Left renal cortex interstitium (tissue), 4 donors: ENCODE measurements around the gene HDGF. TPM values are rescaled to one million over a fixed set of nuclear protein-coding genes. Genes with fewer than 3 reads are reported as not detected.
"Not testable (repeated sequence)": the region's sequence is repeated elsewhere in the genome, so short reads cannot be mapped to it uniquely, and the experiment has no call there.

Experiments used
- DNase-seq, 4 donors: peaks; one replicate each; pipeline ENCODE4 v3.0.0-alpha.2; 2013; ENCODE audit warnings: low read depth in 4 of 4, low spot score in 2 of 4, missing footprints in 1 of 4
- polyA plus RNA-seq, 4 donors: library from polyadenylated mRNA; unstranded; fragments of 120-200 nt; gene quantifications; one replicate each; pipeline ENCODE4 v1.2.1, GENCODE V29; 2013; ENCODE audit not compliant: insufficient read length in 4 of 4

Gene HDGF
- polyA plus RNA-seq, 4 donors, result 248 to 305 (median 272) TPM

GRCh38 chr1:156767879-156768604 is 16.6 kb upstream of the HDGF start:
- DNase-seq, result no peak

- peak; percentile 98 to 99 (median 98) for DNase-seq
These were observed 15.8 kb upstream of the HDGF start, which contains the start of gene PRCC for GRCh38 chr1:156767101-156767878. Gene PRCC (plus strand): TSS chr1:156767535. CDS start chr1:156767772, 237 bp downstream.

- no peak for DNase-seq
These were observed 15.0 kb upstream of the HDGF start for GRCh38 chr1:156766298-156767100.

- DNase-seq, result no peak
These were observed 14.2 kb upstream of the HDGF start for GRCh38 chr1:156765666-156766065.

- DNase-seq, result not testable (repeated sequence)
These were observed 13.7 kb upstream of the HDGF start for GRCh38 chr1:156765136-156765535.

GRCh38 chr1:156760796-156761104 is 9.3 kb upstream of the HDGF start:
- DNase-seq, result no peak

DNA sequence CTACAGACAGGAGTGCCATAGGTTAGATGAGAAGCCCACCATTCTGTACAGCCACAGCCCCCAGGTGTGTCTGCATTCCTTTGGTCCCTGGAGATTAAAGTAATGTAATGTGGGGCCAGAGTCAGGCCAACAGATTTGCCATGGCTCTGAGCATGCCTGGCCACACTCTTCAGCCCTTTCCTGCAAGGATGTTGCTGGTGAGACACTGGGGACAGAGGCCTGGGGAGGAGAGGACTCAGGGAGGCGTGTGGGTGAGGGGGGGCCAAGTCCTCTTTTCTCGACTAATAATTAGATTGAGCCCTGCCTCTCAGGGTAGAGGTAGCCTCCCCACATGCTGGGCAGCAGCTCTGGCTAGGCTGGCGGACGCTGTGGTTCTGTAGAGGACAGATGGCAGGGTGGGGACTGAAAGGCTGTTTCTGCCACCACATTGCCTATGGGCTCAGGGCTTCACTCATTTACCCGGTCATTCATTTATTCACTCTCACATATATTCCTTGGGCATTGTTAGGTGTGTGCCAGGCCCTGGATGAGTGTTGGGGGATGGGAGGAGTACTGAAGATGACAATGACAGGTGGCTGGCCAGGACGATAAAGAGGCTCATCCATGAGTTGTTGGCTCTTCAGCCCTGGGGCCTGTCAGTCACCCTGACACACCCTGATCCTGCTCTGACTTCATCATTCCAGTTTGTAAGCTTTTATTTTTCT is 8.8 kb upstream of the HDGF start:
- DNase-seq, result no peak

DNA sequence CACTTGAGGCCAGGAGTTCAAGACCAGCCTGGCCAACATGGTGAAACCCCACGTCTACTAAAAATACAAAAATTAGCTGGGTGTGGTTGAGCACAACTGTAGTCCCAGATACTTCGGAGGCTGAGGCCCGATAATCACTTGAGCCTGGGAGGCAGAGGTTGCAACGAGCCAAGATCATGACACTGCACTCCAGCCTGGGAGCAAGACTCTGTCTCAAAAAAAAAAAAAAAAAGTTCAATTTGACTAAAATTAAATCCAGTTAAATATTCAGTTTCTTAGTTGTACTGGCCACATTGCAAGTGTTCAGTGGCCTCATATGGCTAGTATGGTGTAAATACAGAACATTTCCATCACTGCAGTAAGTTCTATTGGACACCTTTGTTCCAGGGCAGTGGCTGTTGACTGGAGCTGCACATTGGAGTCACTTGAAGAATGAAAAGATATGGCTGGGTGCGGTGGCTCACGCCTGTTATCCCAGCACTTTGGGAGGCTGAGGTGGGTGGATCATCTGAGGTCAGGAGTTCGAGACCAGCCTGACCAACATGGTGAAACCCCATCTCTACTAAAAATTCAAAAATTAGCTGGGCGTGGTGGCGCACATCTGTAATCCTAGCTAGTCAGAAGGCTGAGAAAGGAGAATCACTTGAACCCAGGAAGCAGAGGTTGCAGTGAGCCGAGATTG is 6.2 kb upstream of the HDGF start:
- not testable (repeated sequence) for DNase-seq

- DNase-seq, result no peak
These were observed 4.9 kb upstream of the HDGF start for GRCh38 chr1:156756355-156756754.

DNA sequence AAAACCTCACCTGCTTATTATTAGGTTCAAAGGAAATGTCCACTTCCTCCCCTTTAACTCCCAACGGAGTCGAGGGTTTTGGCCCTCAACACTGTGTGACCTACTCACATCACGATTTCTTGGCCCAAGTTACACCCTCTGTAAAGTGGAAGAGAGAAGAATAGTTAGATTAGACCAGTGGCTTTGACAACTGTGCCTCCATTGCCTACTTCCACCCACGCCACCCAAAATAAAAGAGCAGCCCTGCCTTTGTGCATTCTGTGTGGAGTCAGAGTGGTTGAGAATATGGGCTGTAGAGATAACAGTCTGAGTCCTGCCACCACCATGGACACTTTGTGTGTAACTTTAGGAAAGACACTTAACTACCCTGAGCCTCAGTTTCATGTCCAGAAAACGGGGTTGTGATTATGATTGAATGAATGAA is 4.1 kb upstream of the HDGF start:
- DNase-seq, result no peak

GRCh38 chr1:156754219-156754618 is 2.7 kb upstream of the HDGF start:
- no peak for DNase-seq

GRCh38 chr1:156752843-156753482 is 1.5 kb upstream of the HDGF start:
- no peak for DNase-seq

- DNase-seq, result peak in 3 of 4 donors; percentile 82 to 93 (median 92)
These were observed 444 bp upstream of the HDGF start for GRCh38 chr1:156751757-156752481.

DNA sequence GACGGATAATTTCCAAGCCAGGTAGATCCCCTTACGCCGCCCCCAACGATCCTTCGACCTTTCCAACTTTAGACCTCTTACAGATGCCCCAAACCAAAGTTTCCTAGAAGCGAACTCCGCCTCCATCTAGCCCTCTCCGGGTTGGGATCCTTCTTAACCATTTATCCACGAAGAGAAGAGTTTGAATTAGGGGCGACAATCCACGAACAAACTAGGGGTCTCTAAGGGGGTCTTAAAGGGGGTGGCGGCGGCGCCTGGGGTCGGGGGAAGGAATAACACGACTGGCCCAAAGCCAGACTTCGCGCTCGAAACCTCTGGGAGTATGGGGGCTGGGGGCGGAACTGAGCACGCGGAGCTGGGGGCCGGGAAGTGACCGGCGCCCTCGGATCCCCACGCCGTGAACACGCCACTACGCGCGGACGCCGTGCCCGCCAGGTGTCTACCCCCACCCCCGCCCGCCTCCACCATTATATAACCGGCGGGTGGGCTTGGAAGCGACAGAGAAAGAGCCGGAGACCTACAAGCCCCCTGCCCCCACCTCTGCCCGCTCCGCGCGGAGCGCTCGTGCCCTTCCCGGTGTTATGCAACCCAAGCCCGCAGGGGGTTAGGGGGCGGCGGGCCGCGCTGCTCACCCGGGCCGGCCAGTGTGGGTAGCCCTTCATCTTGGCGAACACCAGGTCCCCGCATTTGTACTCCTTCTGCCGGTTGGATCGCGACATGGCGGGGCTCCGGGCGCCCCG is 594 bp downstream of the HDGF start:
- DNase-seq, result no peak

GRCh38 chr1:156750191-156750672 is 1.2 kb downstream of the HDGF start:
- no peak for DNase-seq

- no peak for DNase-seq
These were observed 1.9 kb downstream of the HDGF start for GRCh38 chr1:156749419-156750118.

- DNase-seq, result no peak
These were observed 2.6 kb downstream of the HDGF start for GRCh38 chr1:156748670-156749418.
